Uterus (tissue), 2 donors: ENCODE results near the gene ASTN1.

ENCODE experiments used
- CTCF ChIP-seq, 4 experiments: fragments of 200-600 bp in 2 of 4; fragments of 450-650 bp in 2 of 4; sonication (generic) in 2 of 4; IDR thresholded peaks; one replicate each; pipeline ENCODE4 v1.5.1; 2016 to 2019; ENCODE audit warnings: antibody characterized with exemption in 4 of 4, mild to moderate bottlenecking in 2 of 4, moderate library complexity in 1 of 4
- POLR2A ChIP-seq, 2 donors: fragments of 450-650 bp; IDR thresholded peaks; one replicate each; pipeline ENCODE4 v1.6.1; 2016; ENCODE audit warnings: antibody characterized with exemption in 2 of 2, mild to moderate bottlenecking in 1 of 2, moderate library complexity in 1 of 2

DNA sequence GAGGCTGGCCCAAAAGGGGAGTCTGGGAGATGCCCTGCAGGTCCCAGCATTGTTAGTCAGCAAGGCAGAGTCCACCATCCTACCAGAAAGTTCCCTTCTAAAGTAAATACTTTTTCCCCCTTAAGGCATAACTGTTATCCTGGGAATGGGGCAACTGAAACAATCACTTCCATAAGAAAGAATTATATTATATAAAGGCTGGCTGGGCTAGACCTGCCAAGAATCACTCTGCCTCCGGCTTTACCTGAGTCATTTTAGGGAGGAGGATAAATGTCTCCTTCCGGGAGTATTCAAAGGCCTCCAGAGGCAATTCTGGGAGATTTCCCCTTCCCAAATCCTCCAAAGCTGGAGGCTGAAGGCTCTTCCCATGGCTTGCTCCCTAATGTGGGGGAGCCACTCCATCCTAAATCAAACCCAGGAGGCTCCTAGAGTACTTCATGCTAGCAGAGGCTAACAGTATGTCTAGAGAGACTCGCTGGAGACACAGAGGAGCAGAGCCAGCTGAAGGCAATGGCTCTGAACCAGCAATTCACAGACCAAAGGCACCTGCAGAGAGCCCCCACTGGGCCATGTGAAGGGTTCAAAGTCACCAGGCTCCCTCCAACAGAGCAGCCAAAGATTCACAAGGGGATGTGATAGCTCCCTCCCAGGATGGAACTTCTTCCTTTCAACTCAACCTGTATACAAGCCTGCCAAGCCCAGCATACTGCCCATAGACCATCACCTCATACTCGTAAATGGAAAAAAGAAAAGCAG, 116.0 kb downstream of the ASTN1 start:
- TF ChIP-seq CTCF (IDR thresholded peaks at IDR 0.05) (no peak), POLR2A (IDR thresholded peaks at IDR 0.05) (no peak)
